Left lobe of liver (tissue), 2 donors: Measurements from ENCODE around the gene RAC2. TPM values are rescaled to one million over a fixed set of nuclear protein-coding genes. Genes with fewer than 3 reads are reported as not detected.

Experiments used
- ATAC-seq: fragments of 200-7000 bp; cut with Tn5 transposase; one replicate; pipeline ENCODE4 v1.9.1; 2020; ENCODE audit warnings: mild to moderate bottlenecking, moderate library complexity
- DNase-seq: peaks from one replicate; pipeline ENCODE4 v3.0.0-alpha.2; 2020; ENCODE audit warnings: low spot score
- total RNA-seq: library from RNA; stranded (reverse); gene quantifications from one replicate; pipeline ENCODE4 v1.2.1, GENCODE V29; 2021
- donor health status: DM: no; HTN: no; CAD: no; lungs with moderate emphysema.
- donor health status: DM: no; HTN: yes; CAD: no.

The RAC2 gene
- total RNA-seq, 1 donor from 2014 or later, result 4.5 TPM

GRCh38 chr22:37178350-37179125, 65.5 kb downstream of the RAC2 start:
- DNase-seq (peak; percentile 87), ATAC-seq (peak; percentile 87)

GRCh38 chr22:37177755-37178154, 66.3 kb downstream of the RAC2 start:
- no peak for DNase-seq
- no peak for ATAC-seq

GRCh38 chr22:37177221-37177620, 66.8 kb downstream of the RAC2 start:
- ATAC-seq (no peak), DNase-seq (no peak)

GRCh38 chr22:37176464-37177061, 67.5 kb downstream of the RAC2 start:
- DNase-seq (no peak), ATAC-seq (peak; percentile 7)

GRCh38 chr22:37175414-37176281, 68.4 kb downstream of the RAC2 start:
- DNase-seq (no peak), ATAC-seq (no peak)

Other genes with a start within 250 kb of the RAC2 start
- gene TST, start 224.8 kb downstream of the RAC2 start, total RNA-seq, result 349 TPM
- gene MPST, start 224.5 kb downstream of the RAC2 start, total RNA-seq, result 247 TPM
- 2.0 TPM for gene KCTD17, start 192.5 kb downstream of the RAC2 start, total RNA-seq
- 107 TPM for gene TMPRSS6, start 134.6 kb downstream of the RAC2 start, total RNA-seq
- 1.1 TPM for gene IL2RB, start 94.4 kb downstream of the RAC2 start, total RNA-seq
- gene C1QTNF6, start 56.0 kb downstream of the RAC2 start, total RNA-seq, result 12.6 TPM
- gene SSTR3, start 31.8 kb downstream of the RAC2 start, total RNA-seq, result not detected
- 5.2 TPM for gene CYTH4, start 38.2 kb upstream of the RAC2 start, total RNA-seq
- 0.23 TPM for gene ELFN2, start 183.2 kb upstream of the RAC2 start, total RNA-seq
- 8.0 TPM for gene MFNG, start 242.1 kb upstream of the RAC2 start, total RNA-seq